ENCODE data around the gene EIF6.

DNA sequence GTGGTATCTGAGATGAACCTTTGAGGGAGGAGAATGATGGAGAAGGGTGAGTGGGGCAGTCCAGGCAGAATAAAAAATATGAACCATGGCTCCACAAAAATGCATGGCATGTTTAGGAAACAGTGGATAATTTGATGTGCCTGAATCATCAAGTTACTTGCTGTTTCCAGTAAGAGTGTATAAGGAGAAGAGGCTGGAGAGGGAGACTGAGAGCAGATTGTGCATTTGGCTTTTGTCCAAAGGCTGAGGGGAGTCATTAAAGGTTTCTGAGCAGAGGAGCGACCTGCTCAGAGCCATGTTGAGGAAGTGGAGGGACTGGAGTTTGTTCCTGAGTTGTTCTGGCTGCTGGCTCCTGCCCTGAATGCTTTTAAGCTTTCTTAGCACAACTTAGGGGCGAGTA lies 52.0 kb downstream of the EIF6 start:
- TF ChIP-seq, protein P1, sequence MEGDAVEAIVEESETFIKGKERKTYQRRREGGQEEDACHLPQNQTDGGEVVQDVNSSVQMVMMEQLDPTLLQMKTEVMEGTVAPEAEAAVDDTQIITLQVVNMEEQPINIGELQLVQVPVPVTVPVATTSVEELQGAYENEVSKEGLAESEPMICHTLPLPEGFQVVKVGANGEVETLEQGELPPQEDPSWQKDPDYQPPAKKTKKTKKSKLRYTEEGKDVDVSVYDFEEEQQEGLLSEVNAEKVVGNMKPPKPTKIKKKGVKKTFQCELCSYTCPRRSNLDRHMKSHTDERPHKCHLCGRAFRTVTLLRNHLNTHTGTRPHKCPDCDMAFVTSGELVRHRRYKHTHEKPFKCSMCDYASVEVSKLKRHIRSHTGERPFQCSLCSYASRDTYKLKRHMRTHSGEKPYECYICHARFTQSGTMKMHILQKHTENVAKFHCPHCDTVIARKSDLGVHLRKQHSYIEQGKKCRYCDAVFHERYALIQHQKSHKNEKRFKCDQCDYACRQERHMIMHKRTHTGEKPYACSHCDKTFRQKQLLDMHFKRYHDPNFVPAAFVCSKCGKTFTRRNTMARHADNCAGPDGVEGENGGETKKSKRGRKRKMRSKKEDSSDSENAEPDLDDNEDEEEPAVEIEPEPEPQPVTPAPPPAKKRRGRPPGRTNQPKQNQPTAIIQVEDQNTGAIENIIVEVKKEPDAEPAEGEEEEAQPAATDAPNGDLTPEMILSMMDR (IDR thresholded peaks at IDR 0.05 in 8 of 11, conservative IDR thresholded peaks at IDR 0.05 in 3 of 11) = no peak
- TF ChIP-seq POLR2AphosphoS5 (IDR thresholded peaks at IDR 0.05) (no peak), POLR2A (IDR thresholded peaks at IDR 0.05) (no peak)
